Measurements from ENCODE around the gene GUCY1A2. TPM values are rescaled to one million over a fixed set of nuclear protein-coding genes. Genes with fewer than 3 reads are reported as not detected.

Gene GUCY1A2
- total RNA-seq, 1 experiment from 2014 or later, result 5.4 TPM

DNA sequence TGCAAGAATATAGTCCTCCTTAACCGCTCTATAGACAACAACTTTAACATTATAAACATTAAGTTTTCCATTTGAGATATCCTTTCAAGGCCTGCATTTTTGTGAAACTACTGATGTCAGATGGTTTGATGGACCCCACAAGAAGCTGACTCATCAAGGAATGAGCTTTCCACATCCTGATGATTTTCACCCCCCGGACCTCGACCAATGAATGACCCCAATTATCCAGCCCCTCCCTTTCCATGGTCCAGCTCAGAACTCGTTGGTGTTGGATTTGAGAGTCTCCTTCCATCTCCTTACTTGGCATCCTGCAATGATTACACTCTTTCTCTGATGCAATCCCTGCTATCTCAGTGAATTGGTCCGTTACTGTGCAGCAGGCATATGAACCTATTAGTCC lies 31.8 kb upstream of the GUCY1A2 start:
- Histone ChIP-seq H3K27ac (ENCODE audit: low read depth, low read length, poor library complexity, severe bottlenecking) (no peak overlapping the region), H3K9me3 (ENCODE audit: low read depth, low read length, poor library complexity, severe bottlenecking) (peaks cover 7% of the 10 kb centered on the region), H3K27me3 (replicated peaks; ENCODE audit: insufficient read depth, low read depth, low read length, poor library complexity) (no peaks in the 10 kb centered on the region), H3K4me3 (ENCODE audit: low read depth, low read length, poor library complexity, severe bottlenecking) (no peak overlapping the region), H3K4me1 (ENCODE audit: insufficient read depth, low read length, poor library complexity, severe bottlenecking) (no peaks in the 10 kb centered on the region), H3K36me3 (ENCODE audit: insufficient read depth, low read length, poor library complexity, severe bottlenecking) (no peaks in the 10 kb centered on the region)
- intact Hi-C loops (cut with micrococcal nuclease; ENCODE audit: unreplicated experiment), result no loop called here
- no TSS peak for BruUV-seq (replicated peaks)
- TF ChIP-seq, protein P1, sequence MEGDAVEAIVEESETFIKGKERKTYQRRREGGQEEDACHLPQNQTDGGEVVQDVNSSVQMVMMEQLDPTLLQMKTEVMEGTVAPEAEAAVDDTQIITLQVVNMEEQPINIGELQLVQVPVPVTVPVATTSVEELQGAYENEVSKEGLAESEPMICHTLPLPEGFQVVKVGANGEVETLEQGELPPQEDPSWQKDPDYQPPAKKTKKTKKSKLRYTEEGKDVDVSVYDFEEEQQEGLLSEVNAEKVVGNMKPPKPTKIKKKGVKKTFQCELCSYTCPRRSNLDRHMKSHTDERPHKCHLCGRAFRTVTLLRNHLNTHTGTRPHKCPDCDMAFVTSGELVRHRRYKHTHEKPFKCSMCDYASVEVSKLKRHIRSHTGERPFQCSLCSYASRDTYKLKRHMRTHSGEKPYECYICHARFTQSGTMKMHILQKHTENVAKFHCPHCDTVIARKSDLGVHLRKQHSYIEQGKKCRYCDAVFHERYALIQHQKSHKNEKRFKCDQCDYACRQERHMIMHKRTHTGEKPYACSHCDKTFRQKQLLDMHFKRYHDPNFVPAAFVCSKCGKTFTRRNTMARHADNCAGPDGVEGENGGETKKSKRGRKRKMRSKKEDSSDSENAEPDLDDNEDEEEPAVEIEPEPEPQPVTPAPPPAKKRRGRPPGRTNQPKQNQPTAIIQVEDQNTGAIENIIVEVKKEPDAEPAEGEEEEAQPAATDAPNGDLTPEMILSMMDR (conservative IDR thresholded peaks at IDR 0.05; ENCODE audit: low read depth, low read length), result no peak
- no peak for TF ChIP-seq EZH2 (IDR thresholded peaks at IDR 0.05; ENCODE audit: borderline replicate concordance, low read depth, low read length, poor library complexity, severe bottlenecking)
- ChIA-PET POLR2A (ENCODE audit: low non-redundant PET) (no interaction called here), CTCF (no interaction called here)
- no peak for DNase-seq (ENCODE audit: low spot score)

DNA sequence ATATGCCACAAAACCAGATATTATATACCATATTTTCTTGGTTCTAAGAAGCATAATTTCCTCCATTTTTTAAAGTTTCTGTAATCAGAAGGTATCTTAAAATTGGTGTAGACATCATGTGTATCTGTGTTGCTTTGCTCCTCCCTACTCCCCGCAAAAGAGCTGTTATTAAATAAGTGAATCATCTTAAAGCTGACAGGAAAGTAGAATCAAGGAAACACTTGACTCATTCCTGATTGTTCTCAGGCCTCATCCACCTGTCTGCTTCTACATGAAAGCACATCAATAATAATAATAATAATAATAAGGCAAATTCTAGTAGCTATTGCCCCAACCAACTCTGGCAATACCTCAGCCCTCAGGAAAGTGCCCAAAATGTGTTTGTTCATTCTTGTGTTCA lies 26.2 kb upstream of the GUCY1A2 start:
- TF ChIP-seq, protein P1 (conservative IDR thresholded peaks at IDR 0.05; ENCODE audit: low read depth, low read length), result no peak
- TF ChIP-seq EZH2 (IDR thresholded peaks at IDR 0.05; ENCODE audit: borderline replicate concordance, low read depth, low read length, poor library complexity, severe bottlenecking), result no peak
- CTCF ChIA-PET, result no interaction called here
- no peaks in the 10 kb centered on the region for H3K9me3 ChIP-seq (ENCODE audit: low read depth, low read length, poor library complexity, severe bottlenecking)
- no peaks in the 10 kb centered on the region for H3K36me3 ChIP-seq (ENCODE audit: insufficient read depth, low read length, poor library complexity, severe bottlenecking)
- no peak overlapping the region for H3K27ac ChIP-seq (ENCODE audit: low read depth, low read length, poor library complexity, severe bottlenecking)
- BruUV-seq (replicated peaks), result no TSS peak
- no peak for DNase-seq (ENCODE audit: low spot score)
- intact Hi-C loops (cut with micrococcal nuclease; ENCODE audit: unreplicated experiment), result no loop called here
- H3K27me3 ChIP-seq (replicated peaks; ENCODE audit: insufficient read depth, low read depth, low read length, poor library complexity), result no peaks in the 10 kb centered on the region
- H3K4me1 ChIP-seq (ENCODE audit: insufficient read depth, low read length, poor library complexity, severe bottlenecking), result no peaks in the 10 kb centered on the region
- POLR2A ChIA-PET (ENCODE audit: low non-redundant PET), result no interaction called here
- H3K4me3 ChIP-seq (ENCODE audit: low read depth, low read length, poor library complexity, severe bottlenecking), result no peak overlapping the region

DNA sequence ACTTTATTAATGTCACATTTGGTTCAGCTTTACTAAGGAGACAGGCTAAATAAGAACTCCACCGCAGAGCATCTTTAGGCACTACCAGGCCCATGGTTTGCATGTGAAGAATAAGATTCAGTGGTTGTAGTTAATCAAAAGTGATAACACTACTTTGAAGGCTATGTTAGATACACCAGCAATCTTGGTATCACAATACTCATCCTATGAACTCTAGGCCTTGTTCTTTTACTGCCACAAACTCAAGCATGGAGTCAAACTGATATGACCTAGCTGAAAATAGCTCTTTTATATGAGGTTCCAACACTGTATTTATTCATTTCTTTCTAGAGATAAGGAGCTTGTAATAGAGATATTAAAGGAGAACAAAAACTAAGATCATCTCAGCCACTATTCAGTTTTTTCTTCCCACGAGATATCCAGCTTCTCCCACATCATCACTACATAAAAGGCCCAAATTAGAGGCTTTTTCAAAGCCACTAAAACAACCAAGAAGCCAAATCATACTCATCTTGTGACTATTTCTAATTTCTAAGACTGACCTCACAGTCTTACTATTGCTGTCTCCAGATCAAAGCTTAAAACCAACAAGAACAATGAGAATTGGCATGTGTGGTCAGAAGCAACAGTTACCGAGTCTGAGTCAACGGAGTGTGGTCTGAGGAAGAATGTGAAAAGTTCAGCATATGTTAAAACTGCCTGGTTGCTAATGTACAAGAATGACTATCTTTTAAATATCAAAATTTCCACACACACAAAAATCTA lies 25.1 kb upstream of the GUCY1A2 start:
- H3K4me1 ChIP-seq (ENCODE audit: insufficient read depth, low read length, poor library complexity, severe bottlenecking), result no peaks in the 10 kb centered on the region
- intact Hi-C loops (cut with micrococcal nuclease; ENCODE audit: unreplicated experiment), result no loop called here
- ChIA-PET POLR2A (ENCODE audit: low non-redundant PET) (no interaction called here), CTCF (interaction anchor here (0.6 to 0.7 kb wide), 2 partner anchors 414 to 600 kb away, joined by 3 to 4 read pairs; no protein-coding TSS in a partner anchor)
- BruUV-seq (replicated peaks), result no TSS peak
- H3K36me3 ChIP-seq (ENCODE audit: insufficient read depth, low read length, poor library complexity, severe bottlenecking), result no peaks in the 10 kb centered on the region
- no peak overlapping the region for H3K27ac ChIP-seq (ENCODE audit: low read depth, low read length, poor library complexity, severe bottlenecking)
- no peaks in the 10 kb centered on the region for H3K27me3 ChIP-seq (replicated peaks; ENCODE audit: insufficient read depth, low read depth, low read length, poor library complexity)
- no peak overlapping the region for H3K4me3 ChIP-seq (ENCODE audit: low read depth, low read length, poor library complexity, severe bottlenecking)
- TF ChIP-seq EZH2 (IDR thresholded peaks at IDR 0.05; ENCODE audit: borderline replicate concordance, low read depth, low read length, poor library complexity, severe bottlenecking), result no peak
- TF ChIP-seq, protein P1 (conservative IDR thresholded peaks at IDR 0.05; ENCODE audit: low read depth, low read length), result no peak
- DNase-seq (ENCODE audit: low spot score), result no peak
- H3K9me3 ChIP-seq (ENCODE audit: low read depth, low read length, poor library complexity, severe bottlenecking), result no peaks in the 10 kb centered on the region
